PC-3 (cell line): ENCODE data around the gene PLD1. TPM values are rescaled to one million over a fixed set of nuclear protein-coding genes. Genes with fewer than 3 reads are reported as not detected.
"Not testable (repeated sequence)": the region's sequence is repeated elsewhere in the genome, so short reads cannot be mapped to it uniquely, and the experiment has no call there.

Source experiments
- ATAC-seq: fragments of 200-7000 bp; cut with Tn5 transposase; 2 replicates; pipeline ENCODE4 v1.9.1; 2020; ENCODE audit warnings: mild to moderate bottlenecking, moderate library complexity
- Bru-seq: library from RNA; stranded (reverse); fragments of 400-500 nt; gene quantifications from one replicate; lab custom pipeline; 2021; lab: Mats Ljungman, UMichigan
- BruChase-seq, 2 experiments: library from RNA; stranded (reverse); fragments of 400-500 nt; gene quantifications; one replicate each; lab custom pipeline; 2021; lab: Mats Ljungman, UMichigan
- BruUV-seq: library from RNA; stranded (reverse); fragments of 400-500 nt; replicated peaks from 2 replicates; lab custom pipeline; 2021; lab: Mats Ljungman, UMichigan
- CTCF ChIA-PET: fragments of 300-600 bp; sonication (Branson Sonifier 250); formaldehyde crosslinking; loops from one replicate; lab custom pipeline; 2022; ENCODE audit warnings: antibody characterized with exemption; lab: Charles Lee
- POLR2A ChIA-PET: fragments of 300-600 bp; sonication (Branson Sonifier 250); formaldehyde crosslinking; loops from one replicate; lab custom pipeline; 2022; ENCODE audit warnings: antibody characterized with exemption; ENCODE audit not compliant: unreplicated experiment; lab: Charles Lee
- DNase-seq: peaks from one replicate; pipeline ENCODE4 v3.0.0-alpha.2; 2015
- H2AFZ ChIP-seq: fragments of 300-600 bp; sonication (generic); 2 replicates; pipeline ENCODE4 v1.6.0; 2016; ENCODE audit warnings: antibody characterized with exemption, low read length
- H3F3A ChIP-seq: fragments of 300-600 bp; sonication (generic); one replicate; pipeline ENCODE4 v1.6.0; 2017; ENCODE audit warnings: antibody characterized with exemption, low read length, control low read depth, mild to moderate bottlenecking; ENCODE audit not compliant: unreplicated experiment
- H3K27ac ChIP-seq: fragments of 300-600 bp; sonication (generic); 2 replicates; pipeline ENCODE4 v1.5.1; 2016; ENCODE audit warnings: mild to moderate bottlenecking, low read length
- H3K27me3 ChIP-seq: fragments of 300-600 bp; sonication (generic); 2 replicates; pipeline ENCODE4 v1.6.1; 2016; ENCODE audit warnings: low read length, mixed read lengths
- H3K36me3 ChIP-seq: fragments of 300-600 bp; sonication (generic); 2 replicates; pipeline ENCODE4 v1.6.1; 2016; ENCODE audit warnings: low read depth, mixed run types, low read length, mixed read lengths
- H3K4me1 ChIP-seq: fragments of 300-600 bp; sonication (generic); 2 replicates; pipeline ENCODE4 v1.5.1; 2016; ENCODE audit warnings: low read length; ENCODE audit not compliant: insufficient read depth
- H3K4me2 ChIP-seq: fragments of 300-600 bp; sonication (generic); 2 replicates; pipeline ENCODE4 v1.6.0; 2016; ENCODE audit warnings: low read length
- H3K4me3 ChIP-seq: fragments of 300-600 bp; sonication (generic); 2 replicates; pipeline ENCODE4 v1.5.1; 2016; ENCODE audit warnings: mild to moderate bottlenecking, low read length, mixed read lengths
- H3K79me2 ChIP-seq: fragments of 300-600 bp; sonication (generic); 2 replicates; pipeline ENCODE4 v1.6.1; 2017; ENCODE audit warnings: low read length, mixed read lengths
- H3K9ac ChIP-seq: fragments of 300-600 bp; sonication (generic); 2 replicates; pipeline ENCODE4 v1.6.0; 2016; ENCODE audit warnings: mild to moderate bottlenecking, low read length
- H3K9me2 ChIP-seq: fragments of 300-600 bp; sonication (generic); replicated peaks from 2 replicates; pipeline ENCODE4 v1.6.1; 2016; ENCODE audit warnings: mixed run types, low read length, mixed read lengths
- H3K9me3 ChIP-seq: fragments of 300-600 bp; sonication (generic); 2 replicates; pipeline ENCODE4 v1.6.1; 2016; ENCODE audit warnings: low read length, mixed read lengths
- H4K20me1 ChIP-seq: fragments of 300-600 bp; sonication (generic); 2 replicates; pipeline ENCODE4 v1.6.1; 2016; ENCODE audit warnings: low read length, mixed read lengths
- EZH2 ChIP-seq: fragments of 300-600 bp; sonication (generic); IDR thresholded peaks from one replicate; pipeline ENCODE4 v1.6.1; 2017; ENCODE audit warnings: antibody characterized with exemption, mild to moderate bottlenecking, low read length; ENCODE audit not compliant: unreplicated experiment
- EZH2phosphoT487 ChIP-seq: fragments of 300-600 bp; sonication (generic); IDR thresholded peaks from 2 replicates; pipeline ENCODE4 v1.6.1; 2018; ENCODE audit warnings: mild to moderate bottlenecking, antibody characterized with exemption, low read length, borderline replicate concordance
- intact Hi-C: fragments of 100-400 bp; cut with micrococcal nuclease; formaldehyde crosslinking; loops from 2 replicates; pipeline ENCODE4 v1.9.0; 2023
- long read RNA-seq: library from polyadenylated mRNA; unstranded; transcript quantifications from one replicate; pipeline ENCODE4 v2.0.0, GENCODE V29; 2021; ENCODE audit not compliant: unreplicated experiment
- total RNA-seq: library from RNA; depleted of rRNA; stranded (reverse); fragments of >200 nt; gene quantifications from 2 replicates; pipeline ENCODE4 v1.2.3, GENCODE V29; 2014; rRNA removed
- TF ChIP-seq, protein P1 (sequence below): fragments of 300-600 bp; sonication (generic); conservative IDR thresholded peaks from 2 replicates; pipeline ENCODE4 v1.5.1; 2017; ENCODE audit warnings: antibody characterized with exemption, low read depth, mild to moderate bottlenecking, low read length

The PLD1 gene, protein sequence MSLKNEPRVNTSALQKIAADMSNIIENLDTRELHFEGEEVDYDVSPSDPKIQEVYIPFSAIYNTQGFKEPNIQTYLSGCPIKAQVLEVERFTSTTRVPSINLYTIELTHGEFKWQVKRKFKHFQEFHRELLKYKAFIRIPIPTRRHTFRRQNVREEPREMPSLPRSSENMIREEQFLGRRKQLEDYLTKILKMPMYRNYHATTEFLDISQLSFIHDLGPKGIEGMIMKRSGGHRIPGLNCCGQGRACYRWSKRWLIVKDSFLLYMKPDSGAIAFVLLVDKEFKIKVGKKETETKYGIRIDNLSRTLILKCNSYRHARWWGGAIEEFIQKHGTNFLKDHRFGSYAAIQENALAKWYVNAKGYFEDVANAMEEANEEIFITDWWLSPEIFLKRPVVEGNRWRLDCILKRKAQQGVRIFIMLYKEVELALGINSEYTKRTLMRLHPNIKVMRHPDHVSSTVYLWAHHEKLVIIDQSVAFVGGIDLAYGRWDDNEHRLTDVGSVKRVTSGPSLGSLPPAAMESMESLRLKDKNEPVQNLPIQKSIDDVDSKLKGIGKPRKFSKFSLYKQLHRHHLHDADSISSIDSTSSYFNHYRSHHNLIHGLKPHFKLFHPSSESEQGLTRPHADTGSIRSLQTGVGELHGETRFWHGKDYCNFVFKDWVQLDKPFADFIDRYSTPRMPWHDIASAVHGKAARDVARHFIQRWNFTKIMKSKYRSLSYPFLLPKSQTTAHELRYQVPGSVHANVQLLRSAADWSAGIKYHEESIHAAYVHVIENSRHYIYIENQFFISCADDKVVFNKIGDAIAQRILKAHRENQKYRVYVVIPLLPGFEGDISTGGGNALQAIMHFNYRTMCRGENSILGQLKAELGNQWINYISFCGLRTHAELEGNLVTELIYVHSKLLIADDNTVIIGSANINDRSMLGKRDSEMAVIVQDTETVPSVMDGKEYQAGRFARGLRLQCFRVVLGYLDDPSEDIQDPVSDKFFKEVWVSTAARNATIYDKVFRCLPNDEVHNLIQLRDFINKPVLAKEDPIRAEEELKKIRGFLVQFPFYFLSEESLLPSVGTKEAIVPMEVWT
- 7.3 and 8.3 TPM in 2 replicates for total RNA-seq
- percentile 70 among the genes with signal in this experiment for Bru-seq, nascent RNA
- percentile 53 among the genes with signal in this experiment for BruChase-seq, experiment 1, labeled RNA remaining after a 6-hour chase
- percentile 70 among the genes with signal in this experiment for BruChase-seq, experiment 2, labeled RNA remaining after a 2-hour chase
- long read RNA-seq, full-length matches to known transcripts = 8 of 27 reads
- long read RNA-seq, partial matches to known transcripts = 6 of 27 reads
- long read RNA-seq, other reads (novel, unspliced or antisense) = 13 of 27 reads

DNA sequence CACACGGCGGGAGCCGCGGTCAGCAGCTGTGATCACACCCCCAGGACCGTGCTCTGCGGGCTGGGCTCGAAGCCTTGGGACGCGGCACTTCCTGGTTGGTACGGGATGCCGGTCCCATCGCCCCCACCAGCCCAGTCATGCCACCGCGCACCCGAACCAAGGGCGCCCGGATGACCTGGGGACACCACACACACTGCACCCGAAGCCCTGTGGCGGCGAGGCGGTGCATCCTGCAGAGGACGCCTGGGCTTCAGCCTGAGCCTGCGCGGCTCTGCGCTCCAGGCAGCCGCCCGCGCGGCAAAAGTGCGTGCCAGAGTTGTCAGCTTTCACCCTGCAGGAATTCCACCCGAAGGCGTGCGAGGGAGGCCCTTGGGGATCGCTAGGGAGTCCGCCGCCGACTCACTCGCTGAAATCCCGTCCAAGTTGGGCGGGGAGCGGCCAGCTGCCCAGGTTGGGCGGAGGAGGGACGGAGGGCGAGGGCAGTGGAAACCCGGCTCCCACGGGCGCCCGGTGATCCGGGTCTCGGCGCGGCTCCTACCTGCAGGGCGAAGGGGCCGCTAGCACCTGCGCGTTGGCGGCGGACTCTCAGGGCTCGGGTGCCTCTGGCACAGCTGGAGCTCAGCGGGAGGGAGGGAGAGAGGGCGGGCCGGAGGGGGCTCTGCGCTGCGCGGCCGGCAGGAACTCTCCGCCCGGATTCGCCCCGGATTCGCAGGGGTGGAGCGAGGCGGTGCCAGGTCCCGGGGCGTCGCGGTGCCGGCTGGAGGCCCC is at the start of gene PLD1:
TSS of gene PLD1 (minus strand) at position 623 of the 768 bp plus-strand sequence. CDS start 72,432 bp downstream, outside the sequence.
- Histone ChIP-seq H3K9me2 (no peaks in the 10 kb centered on the region), H3K36me3 (no peaks in the 10 kb centered on the region), H3K4me2 (peak within 1 kb of the TSS; percentile 85), H3K27me3 (no peaks in the 10 kb centered on the region), H3K4me1 (peaks cover 50% of the 10 kb centered on the region), H3K4me3 (peak within 1 kb of the TSS; percentile 78), H4K20me1 (no peaks in the 10 kb centered on the region), H3K79me2 (peaks cover 13% of the 10 kb centered on the region), H3K27ac (peak within 1 kb of the TSS; percentile 90), H3K9me3 (no peaks in the 10 kb centered on the region), H3F3A (peaks cover 9% of the 10 kb centered on the region), H2AFZ (peak within 1 kb of the TSS; percentile 64), H3K9ac (peak within 1 kb of the TSS; percentile 98)
- intact Hi-C loops = loop anchor here (1.0 to 5.0 kb wide), 3 partner anchors 157 to 332 kb away; no protein-coding TSS in a partner anchor
- ChIA-PET CTCF (interaction anchor here (0.6 to 1.4 kb wide), 3 partner anchors 14 to 272 kb away, joined by 3 to 4 read pairs (median 3); no protein-coding TSS in a partner anchor), POLR2A (interaction anchor here (0.5 to 2.3 kb wide), 18 partner anchors 8 to 1638 kb away, joined by 3 to 14 read pairs (median 4); no protein-coding TSS in a partner anchor)
- ATAC-seq = peak; percentile 59
- TF ChIP-seq EZH2 (no peak), EZH2phosphoT487 (no peak)
- TF ChIP-seq, protein P1, sequence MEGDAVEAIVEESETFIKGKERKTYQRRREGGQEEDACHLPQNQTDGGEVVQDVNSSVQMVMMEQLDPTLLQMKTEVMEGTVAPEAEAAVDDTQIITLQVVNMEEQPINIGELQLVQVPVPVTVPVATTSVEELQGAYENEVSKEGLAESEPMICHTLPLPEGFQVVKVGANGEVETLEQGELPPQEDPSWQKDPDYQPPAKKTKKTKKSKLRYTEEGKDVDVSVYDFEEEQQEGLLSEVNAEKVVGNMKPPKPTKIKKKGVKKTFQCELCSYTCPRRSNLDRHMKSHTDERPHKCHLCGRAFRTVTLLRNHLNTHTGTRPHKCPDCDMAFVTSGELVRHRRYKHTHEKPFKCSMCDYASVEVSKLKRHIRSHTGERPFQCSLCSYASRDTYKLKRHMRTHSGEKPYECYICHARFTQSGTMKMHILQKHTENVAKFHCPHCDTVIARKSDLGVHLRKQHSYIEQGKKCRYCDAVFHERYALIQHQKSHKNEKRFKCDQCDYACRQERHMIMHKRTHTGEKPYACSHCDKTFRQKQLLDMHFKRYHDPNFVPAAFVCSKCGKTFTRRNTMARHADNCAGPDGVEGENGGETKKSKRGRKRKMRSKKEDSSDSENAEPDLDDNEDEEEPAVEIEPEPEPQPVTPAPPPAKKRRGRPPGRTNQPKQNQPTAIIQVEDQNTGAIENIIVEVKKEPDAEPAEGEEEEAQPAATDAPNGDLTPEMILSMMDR = no peak
- no TSS peak for BruUV-seq
- peak; percentile 80 for DNase-seq

DNA sequence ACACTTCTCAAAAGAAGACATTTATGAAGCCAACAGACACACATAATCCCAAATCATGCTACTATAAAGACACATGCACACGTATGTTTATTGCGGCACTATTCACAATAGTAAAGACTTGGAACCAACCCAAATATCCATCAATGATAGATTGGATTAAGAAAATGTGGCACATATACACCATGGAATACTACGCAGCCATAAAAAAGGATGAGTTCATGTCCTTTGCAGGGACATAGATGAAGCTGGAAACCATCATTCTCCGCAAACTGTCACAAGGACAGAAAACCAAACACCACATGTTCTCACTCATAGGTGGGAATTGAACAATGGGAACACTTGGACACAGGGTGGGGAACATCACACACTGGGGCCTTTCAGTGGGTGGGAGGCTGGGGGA is 48.5 kb upstream of the PLD1 start:
- H3K9me3 ChIP-seq = peaks cover 24% of the 10 kb centered on the region
- DNase-seq, CTCF ChIA-PET: not testable (repeated sequence)

More for the DNA sequence above, 48.5 kb upstream of the PLD1 start:
- H2AFZ ChIP-seq, ATAC-seq, H3K4me1 ChIP-seq, H3K4me3 ChIP-seq, H3K27ac ChIP-seq, H3K27me3 ChIP-seq, H4K20me1 ChIP-seq, POLR2A ChIA-PET, H3K9me2 ChIP-seq, H3K9ac ChIP-seq, intact Hi-C loops, H3K4me2 ChIP-seq, BruUV-seq, H3F3A ChIP-seq, H3K79me2 ChIP-seq: not testable (repeated sequence)
- H3K36me3 ChIP-seq = peaks cover 10% of the 10 kb centered on the region; the same call in 1 of the 2 replicates
